ENCODE results near the gene GRAMD2B. TPM values are rescaled to one million over a fixed set of nuclear protein-coding genes. Genes with fewer than 3 reads are reported as not detected.

GRAMD2B gene
- total and polyA plus RNA-seq, 9 donors, result 19.2 to 99.0 (median 32.2) TPM

DNA sequence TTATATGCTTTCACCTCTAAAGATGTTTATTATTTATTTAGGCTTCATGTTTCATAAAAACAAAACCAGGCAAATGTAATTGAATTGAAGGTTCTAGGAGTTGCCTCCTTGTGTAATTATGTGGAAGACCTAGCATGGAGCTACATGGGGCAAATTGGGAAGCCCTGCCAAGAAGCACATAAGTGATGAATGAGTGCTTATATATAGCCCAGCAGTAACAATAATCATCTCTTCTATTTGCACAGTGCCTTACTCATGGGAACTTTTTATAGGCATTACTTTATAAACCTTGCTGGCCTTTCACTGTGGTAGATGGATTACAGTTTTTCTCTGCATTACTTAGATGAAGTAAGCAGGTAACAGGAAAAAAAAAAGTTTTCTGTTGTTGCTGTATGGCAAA, 40.0 kb upstream of the GRAMD2B start:
- Histone ChIP-seq H3K4me3 (no peak overlapping the region), H3K9me3 (no peaks in the 10 kb centered on the region), H3K27me3 (no peaks in the 10 kb centered on the region), H3K4me1 (ENCODE audit: insufficient read depth) (no peaks in the 10 kb centered on the region), H3K27ac (no peak overlapping the region), H3K36me3 (no peaks in the 10 kb centered on the region)
- TF ChIP-seq EP300 (IDR thresholded peaks at IDR 0.05) (no peak), POLR2A (IDR thresholded peaks at IDR 0.05) (no peak)
- TF ChIP-seq, protein P1, sequence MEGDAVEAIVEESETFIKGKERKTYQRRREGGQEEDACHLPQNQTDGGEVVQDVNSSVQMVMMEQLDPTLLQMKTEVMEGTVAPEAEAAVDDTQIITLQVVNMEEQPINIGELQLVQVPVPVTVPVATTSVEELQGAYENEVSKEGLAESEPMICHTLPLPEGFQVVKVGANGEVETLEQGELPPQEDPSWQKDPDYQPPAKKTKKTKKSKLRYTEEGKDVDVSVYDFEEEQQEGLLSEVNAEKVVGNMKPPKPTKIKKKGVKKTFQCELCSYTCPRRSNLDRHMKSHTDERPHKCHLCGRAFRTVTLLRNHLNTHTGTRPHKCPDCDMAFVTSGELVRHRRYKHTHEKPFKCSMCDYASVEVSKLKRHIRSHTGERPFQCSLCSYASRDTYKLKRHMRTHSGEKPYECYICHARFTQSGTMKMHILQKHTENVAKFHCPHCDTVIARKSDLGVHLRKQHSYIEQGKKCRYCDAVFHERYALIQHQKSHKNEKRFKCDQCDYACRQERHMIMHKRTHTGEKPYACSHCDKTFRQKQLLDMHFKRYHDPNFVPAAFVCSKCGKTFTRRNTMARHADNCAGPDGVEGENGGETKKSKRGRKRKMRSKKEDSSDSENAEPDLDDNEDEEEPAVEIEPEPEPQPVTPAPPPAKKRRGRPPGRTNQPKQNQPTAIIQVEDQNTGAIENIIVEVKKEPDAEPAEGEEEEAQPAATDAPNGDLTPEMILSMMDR (IDR thresholded peaks at IDR 0.05), result no peak
- DNase-seq, result no peak
- intact Hi-C loops (cut with DNase I), result no loop called here

DNA sequence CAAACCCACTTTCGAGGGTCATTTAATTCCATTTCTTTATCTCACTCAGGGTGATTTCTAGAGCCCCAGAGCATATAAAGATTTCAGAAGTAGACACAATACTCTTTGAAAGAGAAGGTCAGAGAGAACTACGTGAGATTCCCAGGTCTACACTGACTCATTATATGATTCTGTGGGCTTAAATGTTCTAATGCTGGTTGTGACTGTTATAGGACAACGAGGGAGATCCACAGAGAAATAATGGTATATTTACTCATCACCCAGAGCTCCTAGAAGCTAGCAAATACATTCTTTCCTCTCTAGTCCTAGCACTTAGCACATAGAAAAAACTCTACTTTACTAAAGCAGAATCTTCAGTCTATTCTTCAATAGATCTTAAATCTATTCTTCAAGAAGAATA, 39.4 kb upstream of the GRAMD2B start:
- H3K9me3 ChIP-seq, result no peaks in the 10 kb centered on the region
- DNase-seq, result no peak
- intact Hi-C loops (cut with DNase I), result no loop called here
- no peaks in the 10 kb centered on the region for H3K36me3 ChIP-seq
- H3K4me1 ChIP-seq (ENCODE audit: insufficient read depth), result no peaks in the 10 kb centered on the region
- 81 to 85% (median 81%) methylated on average over 3 of the region's 3 CpGs for WGBS, 3 donors
- TF ChIP-seq EP300 (IDR thresholded peaks at IDR 0.05), result no peak
- TF ChIP-seq, protein P1 (IDR thresholded peaks at IDR 0.05), result no peak
- no peak for TF ChIP-seq POLR2A (IDR thresholded peaks at IDR 0.05)
- no peak overlapping the region for H3K4me3 ChIP-seq
- H3K27ac ChIP-seq, result no peak overlapping the region
- no peaks in the 10 kb centered on the region for H3K27me3 ChIP-seq

DNA sequence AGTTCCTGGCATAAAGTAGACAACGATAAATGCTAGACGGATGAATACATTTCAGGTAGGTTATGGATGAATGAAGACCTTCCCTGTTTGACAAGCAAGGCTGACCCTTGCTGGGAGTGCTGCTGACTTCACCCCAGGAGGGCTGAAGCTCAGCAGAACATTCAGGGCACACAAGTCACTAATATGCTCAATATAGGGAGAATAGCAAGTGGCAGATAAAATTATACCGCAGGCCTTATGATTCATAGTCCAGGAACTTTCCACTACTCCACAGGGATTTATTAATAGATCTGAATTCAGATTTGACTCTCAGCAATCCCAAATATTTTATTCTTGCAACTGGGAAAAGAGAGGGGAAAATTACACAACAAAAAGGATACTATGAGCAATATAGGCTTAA, 38.2 kb upstream of the GRAMD2B start:
- H3K4me3 ChIP-seq, result no peak overlapping the region
- H3K27me3 ChIP-seq, result no peaks in the 10 kb centered on the region
- no peaks in the 10 kb centered on the region for H3K4me1 ChIP-seq (ENCODE audit: insufficient read depth)
- no peaks in the 10 kb centered on the region for H3K36me3 ChIP-seq
- no peak for DNase-seq
- H3K27ac ChIP-seq, result no peak overlapping the region
- 75 to 79% (median 76%) methylated on average over 3 of the region's 3 CpGs for WGBS, 3 donors
- H3K9me3 ChIP-seq, result no peaks in the 10 kb centered on the region
- TF ChIP-seq EP300 (IDR thresholded peaks at IDR 0.05), result no peak
- TF ChIP-seq, protein P1 (IDR thresholded peaks at IDR 0.05), result no peak
- no peak for TF ChIP-seq POLR2A (IDR thresholded peaks at IDR 0.05)
- intact Hi-C loops (cut with DNase I), result no loop called here

DNA sequence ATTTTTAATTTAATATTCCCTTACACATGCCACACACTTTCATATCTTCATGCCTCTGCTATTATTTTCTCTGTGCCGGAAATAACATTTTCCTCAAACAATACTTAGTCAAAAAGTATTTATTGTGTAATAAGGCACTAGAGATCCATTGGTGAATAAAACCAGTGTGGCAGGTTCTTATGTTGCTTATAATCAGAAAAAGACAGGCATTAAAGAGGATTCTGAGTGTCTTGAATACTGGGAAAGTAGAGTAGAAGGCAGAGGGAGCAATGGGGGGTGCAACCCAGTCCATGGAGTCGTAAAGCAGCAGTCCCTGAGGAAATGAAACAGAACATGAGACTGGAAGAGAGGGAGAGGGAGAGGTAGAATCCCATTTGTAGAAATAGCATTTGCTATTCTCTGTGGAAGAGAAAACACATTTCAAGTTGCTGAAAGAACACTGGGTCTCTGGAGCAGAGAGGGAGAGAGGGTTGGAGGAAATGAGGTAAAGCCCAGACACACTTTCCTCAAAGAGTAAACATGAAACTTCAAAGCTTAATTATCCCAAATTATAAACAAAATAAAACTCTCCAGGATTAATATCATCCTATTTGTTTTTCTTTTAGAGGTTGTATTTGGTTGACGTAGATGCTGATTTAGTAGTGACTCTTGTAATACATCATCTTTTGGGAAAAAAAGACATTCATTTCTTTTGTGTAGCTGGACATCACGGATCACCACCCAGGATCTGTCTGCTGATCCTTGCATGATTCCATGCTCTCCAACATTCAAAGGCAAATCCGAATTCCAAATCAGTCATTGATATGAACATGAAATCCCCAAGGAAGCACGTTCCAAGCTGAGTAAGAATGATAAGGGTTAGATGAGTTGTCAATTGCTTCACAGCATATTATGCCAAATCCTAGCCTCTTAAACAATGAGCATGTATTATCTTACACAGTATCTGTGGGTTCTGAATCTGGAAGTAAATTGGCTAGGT, 37.4 kb upstream of the GRAMD2B start:
- DNase-seq, result no peak
- Histone ChIP-seq H3K9me3 (no peaks in the 10 kb centered on the region), H3K27me3 (no peaks in the 10 kb centered on the region), H3K36me3 (no peaks in the 10 kb centered on the region), H3K4me3 (no peak overlapping the region), H3K4me1 (ENCODE audit: insufficient read depth) (no peaks in the 10 kb centered on the region), H3K27ac (no peak overlapping the region)
- WGBS, 3 donors, result 84 to 90% (median 84%) methylated on average over 6 of the region's 6 CpGs
- TF ChIP-seq, protein P1 (IDR thresholded peaks at IDR 0.05), result no peak
- no peak for TF ChIP-seq POLR2A (IDR thresholded peaks at IDR 0.05)
- no peak for TF ChIP-seq EP300 (IDR thresholded peaks at IDR 0.05)
- intact Hi-C loops (cut with DNase I), result no loop called here
